Stimulated activated naive CD8-positive, alpha-beta T cell treated with anti-CD3 and anti-CD28 coated beads, Interleukin-15, Interleukin-2, amounts not matched to agents 100 U/mL and 50 U/mL, for 24 hours (primary cell): Measurements from ENCODE around the gene LRRN2.
"Not testable (repeated sequence)": the region's sequence is repeated elsewhere in the genome, so short reads cannot be mapped to it uniquely, and the experiment has no call there.

Experiments
- ATAC-seq: fragments of 150-1000 bp; cut with Tn5 transposase; one replicate; pipeline ENCODE4 v1.10.0; 2021
- DNase-seq: peaks from one replicate; pipeline ENCODE4 v3.0.0; 2021

The LRRN2 gene

GRCh38 chr1:204685236-204686006 is at the start of gene LRRN2:
Gene LRRN2 (minus strand): TSS chr1:204685738. CDS start chr1:204619992, 65,746 bp downstream.
- DNase-seq: no peak

GRCh38 chr1:204735042-204735441 is 49.5 kb upstream of the LRRN2 start:
- DNase-seq (no peak), ATAC-seq (no peak)

More at GRCh38 chr1:204685236-204686006, at the start of gene LRRN2:
- ATAC-seq: peak; percentile 20

DNA sequence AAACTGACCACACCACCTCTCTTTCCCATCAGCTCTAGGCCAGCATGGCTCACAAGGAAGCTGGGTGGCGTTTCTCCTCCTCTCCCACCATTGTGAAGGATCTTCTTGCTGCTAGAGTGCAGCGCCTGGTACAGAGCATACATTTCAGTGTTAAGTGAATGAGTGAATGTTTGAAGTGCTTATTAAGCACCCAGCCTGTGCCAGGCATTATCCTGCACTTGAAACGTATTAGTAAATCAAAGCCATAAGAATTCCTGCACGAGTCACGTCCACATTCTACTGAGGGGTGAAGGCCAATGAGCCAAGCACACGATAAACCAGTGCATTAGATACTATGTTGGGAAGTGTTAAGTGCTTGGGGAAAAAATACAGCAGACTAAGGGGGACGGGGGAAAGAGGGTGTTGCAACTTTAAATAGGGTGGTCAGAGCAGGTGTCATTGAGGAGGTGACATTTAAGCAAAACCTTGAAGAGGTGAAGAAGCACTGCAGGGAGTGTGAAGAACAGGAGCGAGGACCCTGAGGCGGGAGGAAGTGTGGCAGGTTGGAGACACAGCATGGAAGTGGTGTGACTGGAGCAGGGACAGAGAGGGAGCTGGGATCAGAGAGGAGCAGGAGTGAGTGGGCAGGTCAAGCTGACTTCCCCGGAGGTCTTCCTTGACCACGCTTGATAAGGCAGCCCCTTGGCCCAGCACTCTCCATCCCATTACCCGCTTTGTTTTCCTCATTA is 48.5 kb upstream of the LRRN2 start:
- no peak for ATAC-seq

GRCh38 chr1:204733289-204733688 is 47.8 kb upstream of the LRRN2 start:
- ATAC-seq: no peak

More for the DNA sequence above, 48.5 kb upstream of the LRRN2 start:
- DNase-seq: no peak

GRCh38 chr1:204731985-204732575 is 46.5 kb upstream of the LRRN2 start:
- no peak for DNase-seq
- ATAC-seq: no peak

More at GRCh38 chr1:204733289-204733688, 47.8 kb upstream of the LRRN2 start:
- DNase-seq: no peak

DNA sequence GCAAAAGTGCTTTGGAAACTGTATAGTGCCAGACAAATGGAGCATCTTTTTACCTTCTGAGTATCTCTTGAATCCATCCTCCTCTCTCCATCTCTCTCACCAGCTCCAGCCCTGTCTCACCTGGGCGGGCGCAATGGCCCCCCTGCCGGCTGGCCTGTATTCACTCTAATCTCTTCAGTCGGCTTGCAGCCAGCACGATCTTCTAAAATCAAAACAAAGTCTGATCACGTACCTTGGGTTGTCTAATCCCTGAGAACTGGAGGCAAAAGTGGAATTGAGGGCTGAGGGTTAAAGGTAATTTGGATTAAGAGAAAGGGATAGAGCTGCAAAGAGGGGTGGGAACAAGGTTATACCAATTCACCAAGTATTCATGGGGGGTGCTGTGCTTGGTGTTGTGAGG is 46.0 kb upstream of the LRRN2 start:
- ATAC-seq: no peak
- no peak for DNase-seq

GRCh38 chr1:204730826-204731459 is 45.4 kb upstream of the LRRN2 start:
- no peak for ATAC-seq
- no peak for DNase-seq

GRCh38 chr1:204729516-204729915 is 44.0 kb upstream of the LRRN2 start:
- no peak for DNase-seq
- ATAC-seq: no peak

- DNase-seq: no peak
- no peak for ATAC-seq
These were observed 42.9 kb upstream of the LRRN2 start for GRCh38 chr1:204728456-204728855.

DNA sequence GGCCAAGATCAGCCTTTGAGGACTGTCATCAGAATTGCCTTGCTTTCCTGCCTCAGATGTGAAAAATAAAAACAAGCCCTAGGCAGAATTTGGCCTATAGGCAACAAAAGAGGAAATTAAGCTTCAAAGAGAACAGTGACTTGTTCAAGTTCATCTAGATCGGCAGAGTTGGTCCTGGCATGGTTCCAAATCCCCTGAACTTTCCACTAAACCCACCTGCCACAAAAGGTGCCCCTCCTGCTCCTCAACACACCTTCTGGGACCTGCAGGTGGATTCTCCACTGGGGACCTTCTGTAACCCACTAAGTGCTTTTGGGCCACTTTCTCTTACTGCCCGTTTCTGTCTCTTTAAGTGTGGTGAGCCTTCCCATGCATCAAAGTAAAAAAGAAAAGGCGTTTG is 42.5 kb upstream of the LRRN2 start:
- DNase-seq (no peak), ATAC-seq (no peak)

- ATAC-seq, DNase-seq: not testable (repeated sequence)
These were observed 41.9 kb upstream of the LRRN2 start for GRCh38 chr1:204727438-204727837.

DNA sequence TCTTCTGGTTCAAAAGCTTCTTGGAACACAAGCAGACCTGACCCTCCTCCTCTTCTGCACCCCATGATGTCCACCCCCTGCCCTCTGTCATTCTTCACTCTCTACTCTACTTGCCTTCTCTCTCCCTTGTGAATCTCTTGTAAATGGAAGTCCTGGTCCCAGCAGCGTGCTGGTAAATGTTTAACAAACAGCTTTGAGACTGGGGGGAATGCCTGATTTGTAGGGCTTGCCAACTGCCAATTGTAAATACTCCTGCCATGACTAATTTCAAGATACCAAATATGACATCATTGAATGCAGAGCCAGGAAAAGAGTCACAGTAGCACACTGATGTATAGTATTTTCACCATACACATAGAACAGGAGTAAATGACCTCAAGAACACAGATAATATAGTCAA is 40.9 kb upstream of the LRRN2 start:
- no peak for ATAC-seq
- DNase-seq: no peak

GRCh38 chr1:204725821-204726448 is 40.4 kb upstream of the LRRN2 start:
- ATAC-seq: no peak
- no peak for DNase-seq

DNA sequence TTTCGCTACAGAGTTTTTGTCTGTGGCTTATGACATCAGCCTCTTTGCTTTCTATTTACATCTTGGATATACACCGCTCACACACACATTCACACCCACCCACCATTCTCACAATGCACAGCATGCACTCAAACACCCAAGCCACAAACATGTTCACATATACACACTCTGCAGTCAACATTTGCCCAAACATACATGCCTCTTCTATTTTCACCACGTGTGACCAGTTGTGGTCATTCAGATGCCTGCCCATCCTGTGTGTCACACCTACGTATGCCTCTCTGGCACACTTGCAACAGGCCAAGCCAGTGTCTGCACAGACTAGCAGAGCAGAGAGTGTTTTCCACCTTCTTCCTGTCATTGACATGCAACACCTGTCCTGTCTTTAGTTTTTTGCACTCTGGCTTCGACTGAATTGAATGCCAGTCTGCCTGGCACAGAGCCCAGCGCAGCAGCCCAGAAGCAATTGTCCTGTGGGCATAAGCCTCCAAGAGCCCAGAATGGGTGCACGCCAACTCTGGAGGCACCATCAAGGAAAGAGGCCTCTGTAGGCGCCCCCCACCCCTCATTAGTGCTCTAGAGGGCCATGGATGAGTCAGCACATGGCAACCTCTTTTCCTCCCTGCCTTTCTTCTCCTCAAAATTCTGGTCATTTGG is 37.7 kb upstream of the LRRN2 start:
- DNase-seq (no peak), ATAC-seq (no peak)

GRCh38 chr1:204721373-204722055 is 36.0 kb upstream of the LRRN2 start:
- ATAC-seq (no peak), DNase-seq (no peak)

DNA sequence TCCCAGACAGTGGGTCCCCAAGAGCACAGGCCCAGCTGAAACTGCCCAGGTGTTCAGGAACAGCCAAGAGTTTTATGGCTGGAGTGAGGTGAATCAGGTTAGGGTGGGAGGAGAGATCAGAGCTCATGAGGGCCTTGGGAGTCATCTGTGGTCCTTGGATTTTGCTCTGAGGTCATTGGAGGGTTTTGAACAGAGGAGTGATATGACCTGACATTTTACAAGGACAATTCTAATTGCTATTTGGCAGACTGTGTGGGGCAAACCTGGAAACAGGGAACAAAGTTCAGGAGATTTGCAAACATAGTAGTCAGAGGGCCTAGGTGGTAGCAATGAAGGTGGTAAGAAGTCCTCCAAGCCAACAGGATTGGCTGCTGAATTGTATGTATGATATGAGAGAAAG is 31.1 kb upstream of the LRRN2 start:
- no peak for ATAC-seq
- no peak for DNase-seq

- ATAC-seq (no peak), DNase-seq (no peak)
These were observed 29.4 kb upstream of the LRRN2 start for GRCh38 chr1:204714861-204715511.

DNA sequence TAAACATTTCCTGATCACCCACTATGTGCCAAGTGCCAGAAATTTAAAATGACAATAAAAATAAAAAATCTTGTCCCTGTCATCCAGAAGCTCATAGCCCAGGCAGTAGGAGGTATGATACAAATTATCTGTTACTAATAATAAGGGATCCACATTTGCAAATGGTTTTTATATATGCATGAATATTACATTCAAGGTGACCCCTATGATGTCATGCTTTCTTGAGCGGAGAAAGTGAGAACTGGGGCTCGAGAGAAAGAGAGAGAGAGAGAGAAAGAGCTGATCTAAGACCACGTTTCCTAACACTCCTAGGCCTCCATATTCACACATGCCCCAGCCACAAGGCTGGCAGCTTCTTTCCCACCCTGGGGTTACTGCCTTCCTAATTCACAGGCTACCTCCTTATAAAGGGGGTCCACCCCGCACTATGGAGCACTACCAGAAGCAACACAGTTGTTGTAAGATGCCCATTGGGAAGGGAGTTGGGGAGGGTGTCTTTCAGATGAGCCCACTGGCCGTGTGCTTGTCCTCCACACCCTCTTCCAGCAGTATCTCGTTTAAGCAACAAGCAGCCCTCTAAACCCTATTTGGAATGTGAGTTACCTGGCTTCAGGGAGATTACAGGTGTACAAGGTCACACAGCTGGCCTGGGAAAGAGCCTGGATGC is 28.8 kb upstream of the LRRN2 start:
- DNase-seq (no peak), ATAC-seq (no peak)

DNA sequence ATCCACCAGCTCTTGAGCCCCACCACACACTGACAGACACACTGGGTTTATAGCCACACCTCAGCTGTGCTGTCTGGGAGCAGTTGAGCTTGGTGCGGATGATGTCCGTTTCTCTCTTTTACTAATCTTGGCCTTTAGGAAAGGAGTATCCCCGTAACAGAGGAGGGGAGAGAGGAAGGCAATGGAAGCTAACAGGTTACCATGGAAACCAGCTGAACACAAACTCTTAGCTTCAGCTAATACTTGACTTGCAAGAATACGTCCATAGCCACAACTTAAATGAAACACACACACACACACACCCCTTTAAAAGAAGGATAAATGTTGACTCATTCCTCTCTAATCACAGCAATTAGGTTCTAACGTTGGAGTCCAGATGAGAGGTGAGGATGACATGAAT is 28.0 kb upstream of the LRRN2 start:
- ATAC-seq (no peak), DNase-seq (no peak)
